OCI-LY3 (cell line): Measurements from ENCODE around the gene CHST11.

ENCODE experiments used
- EZH2phosphoT487 ChIP-seq: fragments of 200-600 bp; shearing (Covaris generic); IDR thresholded peaks from 2 replicates; pipeline ENCODE4 v1.6.1; 2018; ENCODE audit warnings: antibody characterized with exemption, mixed run types, low read depth
- TF ChIP-seq, protein P1 (sequence below): fragments of 200-600, 300-600 bp; sonication (generic); IDR thresholded peaks from 2 replicates; pipeline ENCODE4 v1.5.1; 2014; ENCODE audit warnings: antibody characterized with exemption, low read length, low read depth

DNA sequence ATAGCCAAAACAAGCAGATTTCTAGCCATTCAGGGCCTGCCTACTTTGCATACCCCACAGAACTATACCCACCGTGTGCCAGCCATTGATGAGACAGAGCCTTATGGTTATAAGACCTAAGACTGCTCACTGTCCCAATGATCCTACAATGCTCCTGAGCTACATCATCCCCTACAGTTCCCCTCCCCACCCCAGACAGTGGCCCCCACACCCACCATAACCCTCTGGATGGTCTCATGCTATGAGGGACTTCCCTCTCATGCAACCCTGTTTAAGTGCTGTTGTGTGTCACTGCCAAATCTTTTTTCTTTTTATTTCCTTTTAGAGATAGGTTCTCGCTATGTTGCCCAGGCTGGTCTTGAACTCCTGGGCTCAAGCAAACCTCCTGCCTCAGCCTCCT lies 75.9 kb downstream of the CHST11 start:
- TF ChIP-seq, protein P1, sequence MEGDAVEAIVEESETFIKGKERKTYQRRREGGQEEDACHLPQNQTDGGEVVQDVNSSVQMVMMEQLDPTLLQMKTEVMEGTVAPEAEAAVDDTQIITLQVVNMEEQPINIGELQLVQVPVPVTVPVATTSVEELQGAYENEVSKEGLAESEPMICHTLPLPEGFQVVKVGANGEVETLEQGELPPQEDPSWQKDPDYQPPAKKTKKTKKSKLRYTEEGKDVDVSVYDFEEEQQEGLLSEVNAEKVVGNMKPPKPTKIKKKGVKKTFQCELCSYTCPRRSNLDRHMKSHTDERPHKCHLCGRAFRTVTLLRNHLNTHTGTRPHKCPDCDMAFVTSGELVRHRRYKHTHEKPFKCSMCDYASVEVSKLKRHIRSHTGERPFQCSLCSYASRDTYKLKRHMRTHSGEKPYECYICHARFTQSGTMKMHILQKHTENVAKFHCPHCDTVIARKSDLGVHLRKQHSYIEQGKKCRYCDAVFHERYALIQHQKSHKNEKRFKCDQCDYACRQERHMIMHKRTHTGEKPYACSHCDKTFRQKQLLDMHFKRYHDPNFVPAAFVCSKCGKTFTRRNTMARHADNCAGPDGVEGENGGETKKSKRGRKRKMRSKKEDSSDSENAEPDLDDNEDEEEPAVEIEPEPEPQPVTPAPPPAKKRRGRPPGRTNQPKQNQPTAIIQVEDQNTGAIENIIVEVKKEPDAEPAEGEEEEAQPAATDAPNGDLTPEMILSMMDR = no peak
- no peak for TF ChIP-seq EZH2phosphoT487
